Middle frontal gyrus (tissue), 1 donor: Measurements from ENCODE around the gene DISP3.
"Not testable (repeated sequence)": the region's sequence is repeated elsewhere in the genome, so short reads cannot be mapped to it uniquely, and the experiment has no call there.

Experiments used
- DNase-seq: peaks from one replicate; pipeline ENCODE4 v3.0.0-alpha.2; 2015; ENCODE audit warnings: low spot score; ENCODE audit errors: extremely low spot score

The DISP3 gene

GRCh38 chr1:11571906-11572616 is 93.1 kb downstream of the DISP3 start:
- no peak for DNase-seq

GRCh38 chr1:11573116-11573692 is 94.2 kb downstream of the DISP3 start:
- DNase-seq: no peak

DNA sequence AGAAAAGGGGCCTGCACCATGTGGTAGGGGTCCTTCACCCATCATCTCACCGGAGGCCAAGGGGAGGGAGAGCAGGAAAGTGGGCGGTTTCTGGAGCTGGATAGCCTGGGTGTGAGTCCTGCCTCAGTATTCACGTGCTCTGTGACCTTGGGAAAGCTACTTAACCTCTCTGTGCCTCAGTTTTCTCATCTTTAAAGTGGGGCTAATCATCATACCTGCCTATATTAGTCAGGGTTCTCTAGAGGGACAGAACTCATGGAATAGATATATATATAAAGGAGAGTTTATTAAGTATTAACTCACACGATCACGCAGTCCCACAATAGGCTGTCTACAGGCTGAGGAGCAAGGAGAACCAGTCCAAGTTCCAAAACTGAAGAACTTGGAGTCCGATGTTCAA is 96.6 kb downstream of the DISP3 start:
- no peak for DNase-seq

GRCh38 chr1:11576109-11576875 is 97.3 kb downstream of the DISP3 start:
- no peak for DNase-seq

- DNase-seq: no peak
These were observed 99.0 kb downstream of the DISP3 start for GRCh38 chr1:11578004-11578403.

DNA sequence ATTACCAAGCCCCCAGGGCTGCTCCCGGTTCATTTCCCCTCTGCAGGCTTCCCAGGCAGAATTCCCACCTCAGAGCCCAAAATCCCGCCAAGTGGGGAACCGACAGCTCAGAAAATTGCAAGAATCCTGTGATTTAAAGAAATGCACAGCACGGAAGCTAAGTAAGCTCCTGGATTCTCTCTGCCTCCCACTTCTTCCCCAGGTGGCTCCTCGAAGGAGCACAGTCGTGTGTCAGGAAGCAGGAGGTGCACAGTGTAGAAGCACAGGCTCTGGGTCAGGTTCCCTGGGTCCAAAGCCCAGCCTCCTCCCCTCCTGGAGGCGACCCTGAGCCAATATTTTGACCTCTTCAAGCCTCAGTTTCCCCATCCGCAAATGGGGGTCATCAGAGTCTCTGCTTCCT is 100.6 kb downstream of the DISP3 start:
- no peak for DNase-seq

- DNase-seq: not testable (repeated sequence)
These were observed 101.1 kb downstream of the DISP3 start for GRCh38 chr1:11580049-11580448.

GRCh38 chr1:11581445-11581991 is 102.6 kb downstream of the DISP3 start:
- no peak for DNase-seq

- DNase-seq: no peak
These were observed 106.4 kb downstream of the DISP3 start for GRCh38 chr1:11585389-11585788.
